Suprapubic skin (tissue), 4 donors: ENCODE data around the gene PLA2G12B.
"Not testable (repeated sequence)": the region's sequence is repeated elsewhere in the genome, so short reads cannot be mapped to it uniquely, and the experiment has no call there.

Experiments
- EP300 ChIP-seq: sonication (generic); formaldehyde crosslinking; IDR thresholded peaks from one replicate; pipeline ENCODE4 v1.6.1; 2017; ENCODE audit warnings: antibody characterized with exemption
- POLR2A ChIP-seq, 2 donors: fragments of 450-650 bp; IDR thresholded peaks; one replicate each; pipeline ENCODE4 v1.6.1; 2017; ENCODE audit warnings: antibody characterized with exemption in 2 of 2, mild to moderate bottlenecking in 2 of 2, moderate library complexity in 2 of 2
- POLR2AphosphoS5 ChIP-seq, 3 donors: sonication (generic); formaldehyde crosslinking; IDR thresholded peaks; one replicate each; pipeline ENCODE4 v1.6.1; 2017; ENCODE audit warnings: antibody characterized with exemption in 3 of 3
- TF ChIP-seq, protein P1 (sequence below), 2 donors: fragments of 200-600 bp in 1 of 2; fragments of 450-650 bp in 1 of 2; sonication (generic) in 1 of 2; IDR thresholded peaks; one replicate each; pipeline ENCODE4 v1.5.1; 2016 to 2019; ENCODE audit warnings: antibody characterized with exemption in 2 of 2, mild to moderate bottlenecking in 1 of 2, moderate library complexity in 1 of 2

DNA sequence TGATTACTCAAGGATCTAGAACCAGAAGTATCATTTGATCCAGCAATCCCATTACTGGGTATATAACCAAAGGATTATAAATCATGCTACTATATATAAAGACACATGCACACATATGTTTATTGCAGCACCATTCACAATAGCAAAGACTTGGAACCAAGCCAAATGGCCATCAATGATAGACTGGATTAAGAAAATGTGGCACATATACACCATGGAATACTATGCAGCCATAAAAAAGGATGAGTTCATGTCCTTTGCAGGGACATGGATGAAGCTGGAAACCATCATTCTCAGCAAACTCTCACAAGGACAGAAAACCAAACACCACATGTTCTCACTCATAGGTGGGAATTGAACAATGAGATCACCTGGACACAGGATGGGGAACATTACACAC lies 40.9 kb upstream of the PLA2G12B start:
- TF ChIP-seq, protein P1, sequence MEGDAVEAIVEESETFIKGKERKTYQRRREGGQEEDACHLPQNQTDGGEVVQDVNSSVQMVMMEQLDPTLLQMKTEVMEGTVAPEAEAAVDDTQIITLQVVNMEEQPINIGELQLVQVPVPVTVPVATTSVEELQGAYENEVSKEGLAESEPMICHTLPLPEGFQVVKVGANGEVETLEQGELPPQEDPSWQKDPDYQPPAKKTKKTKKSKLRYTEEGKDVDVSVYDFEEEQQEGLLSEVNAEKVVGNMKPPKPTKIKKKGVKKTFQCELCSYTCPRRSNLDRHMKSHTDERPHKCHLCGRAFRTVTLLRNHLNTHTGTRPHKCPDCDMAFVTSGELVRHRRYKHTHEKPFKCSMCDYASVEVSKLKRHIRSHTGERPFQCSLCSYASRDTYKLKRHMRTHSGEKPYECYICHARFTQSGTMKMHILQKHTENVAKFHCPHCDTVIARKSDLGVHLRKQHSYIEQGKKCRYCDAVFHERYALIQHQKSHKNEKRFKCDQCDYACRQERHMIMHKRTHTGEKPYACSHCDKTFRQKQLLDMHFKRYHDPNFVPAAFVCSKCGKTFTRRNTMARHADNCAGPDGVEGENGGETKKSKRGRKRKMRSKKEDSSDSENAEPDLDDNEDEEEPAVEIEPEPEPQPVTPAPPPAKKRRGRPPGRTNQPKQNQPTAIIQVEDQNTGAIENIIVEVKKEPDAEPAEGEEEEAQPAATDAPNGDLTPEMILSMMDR (IDR thresholded peaks at IDR 0.05), result not testable (repeated sequence)
- TF ChIP-seq POLR2AphosphoS5 (IDR thresholded peaks at IDR 0.05); EP300; POLR2A (IDR thresholded peaks at IDR 0.05): not testable (repeated sequence)
